ENCODE data around the gene HUNK.

Gene HUNK

GRCh38 chr21:31959881-31960280 is 87.1 kb downstream of the HUNK start:
- no peak for DNase-seq (ENCODE audit: low spot score)

DNA sequence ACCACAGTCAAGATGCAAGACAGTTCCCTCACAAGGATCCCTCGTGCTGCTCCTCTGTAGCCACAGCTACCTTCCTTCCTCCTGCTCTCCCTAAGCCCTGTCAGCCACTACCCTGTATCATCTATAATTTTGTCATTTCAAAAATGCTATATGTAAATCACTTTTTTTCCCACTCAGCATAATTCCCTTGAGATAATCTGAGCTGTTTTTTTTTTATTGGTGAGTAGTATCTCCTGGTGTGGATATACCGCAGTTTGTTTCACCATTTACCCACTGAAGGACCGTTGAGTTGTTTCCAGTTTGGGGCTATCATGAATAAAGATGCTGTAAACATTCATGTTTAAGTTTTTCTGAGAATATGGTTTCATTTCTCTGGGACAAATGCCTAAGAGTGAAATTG is 88.2 kb downstream of the HUNK start:
- no peak for DNase-seq (ENCODE audit: low spot score)

DNA sequence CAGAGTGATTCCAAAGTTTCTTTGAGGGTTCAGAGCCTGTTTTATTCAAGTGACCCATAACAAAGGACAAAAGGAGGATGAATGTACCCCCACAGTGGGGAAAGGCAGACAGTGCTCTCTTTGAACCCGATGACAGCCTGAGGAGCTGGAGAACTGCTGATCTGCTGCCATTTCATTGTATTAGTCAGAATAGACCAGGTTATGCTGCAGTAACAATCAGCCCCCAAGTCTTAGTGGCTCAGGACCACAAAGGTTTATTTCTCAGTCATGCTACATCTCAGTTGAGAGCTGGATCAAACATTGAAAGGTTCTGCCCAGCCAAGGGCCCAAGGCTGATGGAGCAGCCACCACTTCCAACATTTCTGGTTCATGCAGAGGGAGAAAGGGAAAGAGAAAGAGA is 88.9 kb downstream of the HUNK start:
- no peak for DNase-seq (ENCODE audit: low spot score)

- DNase-seq (ENCODE audit: low spot score) = no peak
Observed at GRCh38 chr21:31964692-31965091, 91.9 kb downstream of the HUNK start.

DNA sequence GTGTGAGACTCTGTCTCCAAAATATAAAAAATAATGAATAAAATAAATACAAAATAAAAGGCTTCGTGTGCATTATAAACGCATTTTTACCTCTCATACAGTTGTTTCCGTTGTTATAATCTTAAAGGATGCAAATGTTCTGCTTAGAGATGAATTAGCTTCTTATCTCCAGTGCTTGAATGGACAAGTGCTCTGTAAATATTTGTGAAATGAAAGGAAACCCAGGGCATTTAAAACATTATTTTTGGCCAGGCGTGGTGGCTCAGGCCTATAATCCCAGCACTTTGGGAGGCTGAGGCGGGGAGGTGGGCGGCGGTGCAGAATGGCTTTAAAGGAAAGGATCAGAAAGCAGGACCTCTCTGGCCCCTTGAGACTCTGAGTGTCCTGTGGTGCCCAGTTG is 94.5 kb downstream of the HUNK start:
- DNase-seq (ENCODE audit: low spot score) = no peak

- DNase-seq (ENCODE audit: low spot score) = no peak
Observed at GRCh38 chr21:31972622-31973021, 99.8 kb downstream of the HUNK start.

DNA sequence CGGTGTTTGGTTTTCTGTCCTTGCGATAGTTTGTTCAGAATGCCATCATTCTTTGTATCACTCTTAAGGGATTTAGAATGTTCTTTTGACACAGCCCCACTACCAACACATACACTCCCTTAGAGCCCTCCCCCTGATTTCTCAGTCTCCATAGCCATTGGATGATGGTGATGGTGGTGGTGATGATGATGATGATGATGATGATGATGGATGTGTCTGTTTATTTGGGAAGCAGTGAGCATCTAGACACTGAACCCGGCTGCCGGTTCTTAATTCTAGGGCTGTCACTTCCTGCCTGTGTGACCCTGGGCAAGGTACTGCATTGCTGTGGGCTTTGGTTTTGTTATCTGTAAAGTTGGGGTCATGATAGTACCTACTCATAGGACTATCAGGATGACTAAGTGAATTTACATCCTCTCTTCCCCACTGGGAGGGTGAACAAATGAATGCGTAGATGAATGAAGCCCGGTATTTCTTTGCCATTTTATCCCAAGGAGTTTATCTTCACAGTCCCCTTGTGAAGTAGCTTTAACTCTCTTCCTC is 100.7 kb downstream of the HUNK start:
- no peak for DNase-seq (ENCODE audit: low spot score)

GRCh38 chr21:31974454-31974985 is 101.7 kb downstream of the HUNK start:
- no peak for DNase-seq (ENCODE audit: low spot score)

DNA sequence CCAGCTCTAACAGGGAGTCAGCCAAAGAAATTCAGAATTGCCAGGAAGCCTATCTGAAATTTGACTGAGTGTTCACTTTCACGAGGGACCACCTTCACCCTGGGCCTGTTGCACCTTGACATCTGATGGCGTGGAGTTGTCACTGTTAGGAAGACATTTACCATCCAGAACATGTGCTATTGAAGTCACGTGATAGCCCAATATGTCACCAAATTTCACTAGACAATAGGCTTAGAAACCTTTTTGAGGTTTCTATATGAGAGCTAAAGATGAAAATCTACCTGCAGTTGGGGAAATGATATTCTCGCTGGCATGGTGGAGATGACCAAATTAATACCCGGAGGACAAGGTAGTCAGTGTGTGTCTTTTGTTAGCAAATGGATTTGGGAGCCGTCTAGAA is 102.7 kb downstream of the HUNK start:
- no peak for DNase-seq (ENCODE audit: low spot score)

DNA sequence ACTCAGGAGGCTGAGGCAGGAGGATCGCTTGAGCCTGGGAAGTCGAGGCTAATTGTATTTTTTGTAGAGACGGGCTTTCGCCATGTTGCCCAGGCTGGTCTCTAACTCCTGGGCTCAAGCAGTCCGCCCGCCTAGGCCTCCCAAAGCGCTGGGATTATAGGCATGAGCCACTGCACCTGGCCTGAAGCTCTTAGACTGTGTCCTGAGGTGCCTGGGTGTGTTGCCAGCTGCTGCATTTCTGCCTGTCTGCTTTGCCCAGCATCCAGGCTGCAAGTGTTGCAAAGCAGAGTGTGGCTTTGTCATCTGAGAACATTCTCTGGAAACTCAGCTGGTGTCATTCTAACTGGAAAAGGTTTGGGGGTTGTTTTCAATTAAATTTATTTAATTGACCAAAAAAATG is 105.0 kb downstream of the HUNK start:
- DNase-seq (ENCODE audit: low spot score) = no peak

GRCh38 chr21:31983120-31983519 is 110.3 kb downstream of the HUNK start:
- no peak for DNase-seq (ENCODE audit: low spot score)

GRCh38 chr21:31983554-31983953 is 110.7 kb downstream of the HUNK start:
- DNase-seq (ENCODE audit: low spot score) = no peak

- no peak for DNase-seq (ENCODE audit: low spot score)
Observed at GRCh38 chr21:31985398-31985797, 112.6 kb downstream of the HUNK start.

GRCh38 chr21:31986035-31986856 is 113.4 kb downstream of the HUNK start:
- no peak for DNase-seq (ENCODE audit: low spot score)

DNA sequence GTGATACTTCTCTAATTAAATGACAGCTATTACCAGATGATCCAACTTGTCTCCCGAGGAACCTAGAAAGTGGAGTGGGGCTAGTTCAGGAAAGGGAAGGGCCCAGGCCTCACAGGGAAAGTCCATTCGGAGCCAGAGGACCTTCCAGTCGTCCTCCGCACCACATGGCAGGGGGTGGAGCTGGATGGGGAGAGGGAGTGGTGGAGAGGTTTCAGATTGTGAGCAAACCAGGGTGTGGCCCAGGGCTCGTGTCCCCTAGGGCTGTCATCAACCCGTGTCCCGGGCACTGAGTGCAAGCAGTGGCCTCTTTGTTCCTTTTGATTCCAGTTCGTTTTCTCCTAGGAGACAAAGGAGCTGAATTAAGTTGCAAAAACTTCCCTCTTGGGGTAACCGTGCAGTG is 114.9 kb downstream of the HUNK start:
- DNase-seq (ENCODE audit: low spot score) = no peak

DNA sequence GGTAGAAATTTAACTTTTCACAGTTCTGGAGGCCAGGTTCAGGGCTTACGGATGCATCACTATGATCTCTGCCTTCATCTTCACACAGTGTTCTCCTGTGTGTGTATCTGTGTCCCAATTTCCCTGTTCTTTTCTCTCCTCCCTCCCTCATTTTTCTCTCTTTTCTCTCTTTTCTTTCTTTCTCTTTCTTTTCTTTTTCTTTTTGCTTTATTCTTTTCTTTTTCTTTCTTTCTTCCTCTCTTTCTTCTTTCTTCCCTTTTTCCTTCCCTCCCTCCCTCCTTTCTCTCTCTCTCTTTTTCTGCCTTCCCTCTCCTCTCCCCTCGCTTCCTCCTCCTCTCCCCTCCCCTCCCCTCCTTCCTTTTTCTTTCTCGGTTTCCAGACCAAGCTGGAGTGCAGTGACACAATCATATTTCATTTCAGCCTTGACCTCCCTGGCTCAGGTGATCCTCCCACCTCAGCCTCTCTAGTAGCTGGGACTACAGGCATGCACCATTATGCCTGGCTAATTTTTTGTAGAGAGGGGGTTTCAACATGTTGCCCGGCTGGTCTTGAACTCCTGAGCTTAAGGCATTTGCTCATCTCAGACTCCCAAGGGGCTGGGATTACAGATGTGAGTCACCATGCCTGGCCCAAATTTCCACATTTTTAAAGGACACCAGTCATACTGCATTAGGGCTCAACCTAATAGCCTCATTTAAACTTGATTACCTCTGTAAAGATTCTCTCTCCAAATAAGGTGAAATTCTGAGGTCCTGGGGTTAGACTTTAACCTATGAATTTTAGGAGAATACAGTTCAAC is 115.9 kb downstream of the HUNK start:
- DNase-seq (ENCODE audit: low spot score) = peak; percentile 34

- DNase-seq (ENCODE audit: low spot score) = no peak
Observed at GRCh38 chr21:31991356-31992331, 118.8 kb downstream of the HUNK start.

DNA sequence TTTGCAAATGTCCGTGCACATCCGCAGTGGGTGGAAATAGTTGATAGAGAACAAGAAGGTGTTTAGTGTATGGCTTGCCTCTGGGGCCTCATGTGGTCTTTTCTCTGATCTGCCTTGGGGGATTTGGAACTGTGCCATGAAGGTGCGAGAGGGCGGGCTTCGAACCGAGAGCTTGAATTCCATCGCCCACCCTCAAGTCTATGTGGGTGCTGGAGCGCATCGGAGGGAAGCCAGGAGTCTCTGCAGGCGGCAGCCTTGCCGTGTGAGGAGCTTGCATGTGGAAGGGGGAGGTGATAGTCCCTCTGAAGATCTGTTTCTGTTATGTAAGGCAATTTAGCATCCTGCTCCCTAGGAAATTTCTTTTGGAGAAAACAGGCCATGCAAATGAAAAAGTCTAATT is 119.6 kb downstream of the HUNK start:
- DNase-seq (ENCODE audit: low spot score) = no peak

DNA sequence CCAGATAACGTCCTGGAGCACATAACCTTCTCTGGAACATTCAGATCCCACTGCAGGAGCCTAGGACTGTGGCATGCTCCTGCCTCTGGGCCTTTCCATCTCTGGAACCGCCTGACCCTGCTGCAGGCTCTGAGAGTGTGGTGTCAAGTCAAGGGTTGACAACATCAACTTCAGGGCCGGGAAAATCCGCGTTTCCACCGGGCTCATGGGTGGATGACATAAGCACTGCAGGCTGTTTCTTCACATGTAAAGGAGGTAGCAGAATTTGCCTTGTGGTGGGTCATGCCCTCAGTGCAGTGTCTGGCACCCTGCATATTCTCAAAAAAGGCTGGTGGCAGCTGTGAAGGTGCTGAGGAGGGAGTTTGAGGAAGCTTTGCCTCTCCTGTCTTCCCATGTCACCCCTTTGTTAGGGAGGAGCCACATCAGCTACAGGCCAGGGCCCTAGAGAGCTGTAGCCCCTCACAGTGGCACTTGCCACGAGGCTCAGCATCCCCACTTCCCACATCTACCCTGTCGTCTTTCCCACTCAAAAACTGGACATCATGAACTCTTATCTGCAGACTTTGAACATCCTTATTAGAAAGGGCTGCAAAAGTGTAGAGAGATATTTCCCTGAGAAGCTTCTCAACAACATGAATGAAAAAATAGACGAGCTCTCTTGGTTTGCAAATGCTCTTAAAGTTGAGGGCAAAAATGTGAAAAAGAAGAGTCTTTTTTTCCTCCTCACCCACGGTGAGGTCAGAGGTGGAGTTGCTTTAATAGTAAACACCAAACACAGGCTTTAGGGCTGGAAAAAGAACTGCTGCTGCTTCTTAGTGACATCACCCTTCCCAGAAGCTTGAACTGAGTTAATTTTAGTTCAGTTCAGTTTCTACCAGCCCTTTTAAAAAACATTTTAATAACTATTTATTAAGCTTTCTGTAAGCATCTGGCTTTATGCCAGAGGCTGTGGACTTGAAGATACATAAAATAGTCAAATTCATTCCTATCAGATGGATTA is 121.3 kb downstream of the HUNK start:
- DNase-seq (ENCODE audit: low spot score) = no peak

GRCh38 chr21:31997191-31997590 is 124.4 kb downstream of the HUNK start:
- no peak for DNase-seq (ENCODE audit: low spot score)
